Astrocyte of the spinal cord (primary cell): ENCODE results near the gene OSBP.

Experiments used
- DNase-seq: peaks from one replicate; pipeline ENCODE4 v3.0.0; 2011; ENCODE audit warnings: low read depth, low spot score
- H3K4me3 ChIP-seq: 2 replicates; pipeline ENCODE4 v1.5.1; 2011; ENCODE audit warnings: low read depth, mild to moderate bottlenecking, low read length, moderate library complexity
- CTCF ChIP-seq: IDR thresholded peaks from 2 replicates; pipeline ENCODE4 v1.5.1; 2012; ENCODE audit warnings: low read depth, mild to moderate bottlenecking, low read length, inconsistent platforms
- in situ Hi-C: cut with HindIII; loops from 2 replicates; pipeline ENCODE4 v1.10.0; 2017; ENCODE audit warnings: low sequenced_read_pairs

The OSBP gene

DNA sequence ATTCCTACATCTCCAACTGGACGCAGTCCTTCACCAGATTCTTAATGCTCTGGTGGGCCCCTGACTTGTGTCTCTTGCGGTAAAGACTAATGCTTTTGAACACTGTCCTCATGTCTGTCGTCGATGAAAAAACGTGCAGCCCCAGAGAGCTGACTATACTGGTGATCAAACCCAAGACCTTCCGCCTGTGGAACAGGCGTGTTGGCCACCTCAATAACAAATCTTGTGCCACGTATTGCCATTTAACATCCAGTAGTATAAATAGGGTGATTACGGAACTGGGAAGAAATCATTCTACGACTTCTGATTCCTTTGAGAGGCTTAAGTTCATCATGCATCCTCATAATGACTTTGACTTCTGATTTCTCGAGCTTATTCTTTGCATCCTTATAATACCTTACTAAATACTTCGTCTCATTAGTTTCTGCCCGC lies 58.6 kb downstream of the OSBP start:
- in situ Hi-C loops: no loop called here
- peak overlapping the region; percentile 50 for H3K4me3 ChIP-seq
- no peak for DNase-seq
- TF ChIP-seq CTCF: no peak

DNA sequence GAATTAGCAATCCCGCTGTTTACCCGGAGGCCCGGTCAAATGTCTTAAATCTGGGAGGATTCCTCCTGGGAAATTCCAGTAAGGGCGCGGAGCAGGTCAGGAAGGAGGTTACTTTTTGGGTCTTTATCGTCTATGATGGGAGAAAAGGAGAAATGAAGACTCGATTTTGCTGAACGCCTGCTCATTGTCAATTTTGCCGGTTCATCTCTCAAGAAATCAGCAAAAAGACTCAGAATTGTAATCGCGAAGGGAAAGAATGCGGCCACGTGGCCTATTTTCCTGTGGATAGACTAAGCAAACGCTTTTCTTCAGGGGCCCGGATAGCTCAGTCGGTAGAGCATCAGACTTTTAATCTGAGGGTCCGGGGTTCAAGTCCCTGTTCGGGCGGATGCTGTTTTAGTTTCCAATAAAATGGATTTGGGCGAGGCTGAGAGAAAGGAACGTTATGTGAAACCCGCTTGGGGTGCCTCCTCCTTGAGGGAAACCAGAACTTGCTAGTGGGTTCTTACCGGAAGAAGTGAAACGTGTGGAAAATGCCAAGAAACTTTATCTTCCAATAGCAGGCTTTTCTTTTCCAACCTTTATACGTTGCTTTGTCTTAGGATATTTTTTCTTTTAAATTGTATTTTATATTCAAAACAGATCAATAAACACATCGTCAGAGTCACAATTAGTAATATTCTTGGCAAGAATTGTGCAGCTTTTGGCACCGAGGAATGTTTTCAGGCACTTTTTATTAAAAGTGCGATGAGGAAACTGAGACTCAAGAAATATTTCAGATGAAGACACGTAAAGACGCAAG lies 59.3 kb downstream of the OSBP start:
- in situ Hi-C loops: no loop called here
- DNase-seq: peak; percentile 87
- no peak for TF ChIP-seq CTCF
- peak overlapping the region; percentile 50 for H3K4me3 ChIP-seq

DNA sequence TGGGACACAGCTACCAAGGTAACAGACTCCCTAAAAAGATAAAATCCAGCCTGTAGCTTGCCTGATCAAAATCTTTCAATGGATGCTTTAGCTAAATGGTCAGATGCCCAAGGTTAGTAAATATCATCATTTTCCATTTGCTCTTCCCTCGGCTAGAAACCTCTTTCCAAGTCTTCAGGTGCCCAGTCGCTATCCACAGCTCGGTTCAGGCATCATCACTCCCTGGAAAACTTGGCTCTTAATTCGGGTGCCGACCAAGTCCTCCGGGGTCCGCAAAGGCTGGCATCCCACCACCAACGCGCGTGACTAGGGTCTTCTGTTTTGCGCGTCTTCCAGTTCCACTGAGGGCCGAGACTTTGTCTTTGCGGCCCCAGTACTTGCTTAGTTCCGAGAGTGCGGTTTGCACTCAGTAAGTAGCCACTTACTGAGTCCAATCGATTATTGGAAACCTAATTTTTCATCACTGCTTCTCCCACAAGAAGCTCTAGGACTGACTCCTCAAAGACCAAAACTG lies 59.9 kb downstream of the OSBP start:
- in situ Hi-C loops: no loop called here
- TF ChIP-seq CTCF: no peak
- peak overlapping the region; percentile 50 for H3K4me3 ChIP-seq
- DNase-seq: peak; percentile 38

DNA sequence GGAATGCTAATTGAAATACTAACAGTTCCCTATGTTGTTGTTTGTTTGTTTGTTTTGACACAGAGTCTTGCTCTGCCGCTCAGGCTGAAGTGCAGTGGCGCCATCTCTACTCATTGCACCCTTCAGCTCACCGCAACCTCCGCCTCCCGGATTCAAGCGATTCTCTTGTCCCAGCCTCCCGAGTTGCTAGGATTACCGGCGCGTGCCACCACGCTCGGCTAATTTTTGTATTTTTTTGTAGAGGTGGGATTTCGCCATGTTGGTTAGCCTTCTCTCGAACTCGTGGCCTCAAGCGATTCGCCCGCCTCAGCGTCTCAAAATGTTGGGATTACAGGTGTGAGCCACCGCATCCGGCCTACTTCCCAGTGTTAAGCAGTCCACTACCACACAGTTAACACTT lies 62.3 kb downstream of the OSBP start:
- TF ChIP-seq CTCF: no peak
- no peak overlapping the region for H3K4me3 ChIP-seq
- in situ Hi-C loops: no loop called here
- DNase-seq: no peak

DNA sequence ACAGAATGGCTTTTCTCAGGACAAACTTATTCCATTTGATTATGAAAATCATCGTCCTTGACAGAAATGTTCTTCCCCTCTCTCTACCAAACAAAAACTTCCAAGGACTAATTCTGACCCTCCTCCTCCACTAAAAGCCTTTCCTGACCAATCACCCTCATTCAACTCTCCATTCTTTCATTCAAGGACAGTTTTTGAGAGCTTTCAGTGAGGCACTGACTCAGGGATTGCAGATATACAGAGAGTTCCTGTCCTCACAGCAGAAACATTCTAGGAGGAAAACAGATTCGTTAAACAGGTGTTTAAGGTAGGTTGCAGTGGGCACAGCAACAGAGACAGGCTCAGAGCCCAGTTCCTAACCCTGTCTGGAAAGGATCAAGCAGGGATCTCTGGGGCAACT lies 62.7 kb downstream of the OSBP start:
- no peak for DNase-seq
- H3K4me3 ChIP-seq: no peak overlapping the region
- in situ Hi-C loops: no loop called here
- no peak for TF ChIP-seq CTCF

DNA sequence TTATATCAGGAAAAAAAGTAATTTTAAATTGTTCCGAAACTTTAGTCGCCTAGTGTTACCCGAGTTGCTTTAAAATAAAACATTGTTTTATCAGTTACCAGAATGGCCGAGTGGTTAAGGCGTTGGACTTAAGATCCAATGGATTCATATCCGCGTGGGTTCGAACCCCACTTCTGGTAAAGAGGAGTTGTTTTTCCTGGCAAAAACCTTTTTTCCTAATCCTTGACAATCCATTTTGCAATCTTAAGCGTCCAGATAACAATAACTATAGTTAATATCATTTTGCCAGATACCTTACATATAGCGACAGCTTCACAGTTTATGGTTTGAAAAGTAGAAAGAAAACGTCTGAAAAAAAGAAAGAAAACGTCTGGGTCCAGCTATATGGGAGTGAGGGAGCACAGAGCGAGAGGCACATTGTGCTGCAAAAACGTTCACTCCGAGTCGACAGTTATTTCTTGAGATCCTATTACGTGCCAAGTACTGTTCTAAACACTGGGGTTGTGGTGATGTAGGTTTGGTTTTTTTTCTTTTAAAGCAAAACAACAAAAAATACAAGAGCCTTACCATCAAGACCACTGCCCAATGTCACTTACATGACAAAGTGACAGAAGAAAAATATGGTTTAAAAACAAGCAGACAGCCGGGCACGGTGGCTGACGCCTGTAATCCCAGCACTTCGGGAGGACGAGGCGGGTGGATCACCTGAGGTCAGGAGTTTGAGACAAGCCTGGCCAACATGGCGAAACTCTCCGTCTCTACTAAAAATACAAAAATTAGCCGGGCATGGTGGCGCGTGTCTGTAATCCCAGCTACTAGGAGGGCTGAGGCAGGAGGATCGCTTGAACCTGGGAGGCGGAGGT lies 63.7 kb downstream of the OSBP start:
- peak; percentile 90 for DNase-seq
- in situ Hi-C loops: no loop called here

More for the DNA sequence above, 63.7 kb downstream of the OSBP start:
- peak overlapping the region; percentile 65 for H3K4me3 ChIP-seq
- no peak for TF ChIP-seq CTCF
